Retinal pigment epithelial cell (primary cell): ENCODE results near the gene OLFM2.

Experiments used
- DNase-seq: peaks from one replicate; pipeline ENCODE4 v3.0.0-alpha.2; 2010; ENCODE audit warnings: low read depth
- H3K4me3 ChIP-seq: 2 replicates; pipeline ENCODE4 v1.5.1; 2011; ENCODE audit warnings: mild to moderate bottlenecking, low read length, control low read depth, moderate library complexity
- TF ChIP-seq, protein P1 (sequence below): conservative IDR thresholded peaks from 2 replicates; pipeline ENCODE4 v1.5.1; 2011; ENCODE audit warnings: low read depth, low read length, control low read depth, inconsistent platforms

The OLFM2 gene

DNA sequence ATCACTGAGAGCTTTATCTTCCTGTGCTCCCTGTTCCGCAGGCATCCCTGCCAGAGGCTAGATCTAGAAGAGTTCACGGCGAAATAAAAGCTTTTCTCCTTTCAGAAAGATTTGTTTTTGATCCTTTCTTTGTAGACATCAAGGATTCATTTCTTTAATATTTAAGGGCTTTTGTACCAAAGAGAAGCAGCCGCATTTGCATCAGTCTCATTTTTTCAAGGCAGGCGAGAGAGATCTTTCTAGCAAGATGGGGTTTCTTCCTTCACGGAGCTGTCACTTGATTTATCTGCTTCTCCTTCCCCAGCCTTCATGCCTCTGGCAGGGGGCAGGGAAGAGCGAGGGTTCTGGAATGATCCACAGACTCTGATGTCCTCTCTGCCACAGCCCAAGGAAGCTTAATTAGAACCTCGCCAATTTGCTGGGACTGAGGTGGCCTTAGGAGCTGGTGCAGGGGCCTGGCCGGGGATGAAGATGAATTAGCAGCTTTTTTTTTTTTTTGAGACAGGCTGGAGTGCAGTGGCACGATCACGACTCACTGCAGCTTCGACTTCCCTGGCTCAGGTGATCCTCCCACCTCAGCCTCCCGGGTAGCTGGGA lies 61.2 kb downstream of the OLFM2 start:
- TF ChIP-seq, protein P1, sequence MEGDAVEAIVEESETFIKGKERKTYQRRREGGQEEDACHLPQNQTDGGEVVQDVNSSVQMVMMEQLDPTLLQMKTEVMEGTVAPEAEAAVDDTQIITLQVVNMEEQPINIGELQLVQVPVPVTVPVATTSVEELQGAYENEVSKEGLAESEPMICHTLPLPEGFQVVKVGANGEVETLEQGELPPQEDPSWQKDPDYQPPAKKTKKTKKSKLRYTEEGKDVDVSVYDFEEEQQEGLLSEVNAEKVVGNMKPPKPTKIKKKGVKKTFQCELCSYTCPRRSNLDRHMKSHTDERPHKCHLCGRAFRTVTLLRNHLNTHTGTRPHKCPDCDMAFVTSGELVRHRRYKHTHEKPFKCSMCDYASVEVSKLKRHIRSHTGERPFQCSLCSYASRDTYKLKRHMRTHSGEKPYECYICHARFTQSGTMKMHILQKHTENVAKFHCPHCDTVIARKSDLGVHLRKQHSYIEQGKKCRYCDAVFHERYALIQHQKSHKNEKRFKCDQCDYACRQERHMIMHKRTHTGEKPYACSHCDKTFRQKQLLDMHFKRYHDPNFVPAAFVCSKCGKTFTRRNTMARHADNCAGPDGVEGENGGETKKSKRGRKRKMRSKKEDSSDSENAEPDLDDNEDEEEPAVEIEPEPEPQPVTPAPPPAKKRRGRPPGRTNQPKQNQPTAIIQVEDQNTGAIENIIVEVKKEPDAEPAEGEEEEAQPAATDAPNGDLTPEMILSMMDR, result no peak
- DNase-seq, result no peak
- no peak overlapping the region for H3K4me3 ChIP-seq

DNA sequence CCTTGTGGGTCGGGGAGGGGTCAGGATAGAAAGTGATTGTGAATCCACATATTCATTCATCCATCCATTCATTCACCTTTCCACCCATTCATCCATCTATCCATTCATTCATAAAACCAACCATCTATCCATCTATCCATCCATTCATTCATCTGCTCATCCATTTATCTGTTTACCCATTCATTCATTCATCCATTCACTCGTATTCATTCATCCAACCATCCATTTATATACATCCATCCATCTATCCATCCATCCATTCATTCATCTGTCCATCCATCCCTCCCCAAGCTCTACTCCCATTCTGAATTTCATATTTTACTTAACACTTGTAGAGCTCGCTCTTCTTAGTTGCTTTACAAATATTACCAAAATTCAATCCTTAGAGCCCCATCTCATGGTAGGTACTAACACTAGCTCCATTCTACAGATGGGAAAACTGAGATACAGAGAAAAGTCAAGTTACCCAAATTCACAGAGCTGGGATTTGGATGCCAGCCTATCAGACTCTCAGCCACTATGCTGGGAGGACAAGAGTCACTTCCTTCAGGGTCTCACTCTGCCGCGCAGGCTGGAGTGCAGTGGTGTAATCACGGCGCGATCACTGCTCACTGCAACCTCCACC lies 63.6 kb downstream of the OLFM2 start:
- no peak for DNase-seq
- TF ChIP-seq, protein P1, result no peak
- no peak overlapping the region for H3K4me3 ChIP-seq

DNA sequence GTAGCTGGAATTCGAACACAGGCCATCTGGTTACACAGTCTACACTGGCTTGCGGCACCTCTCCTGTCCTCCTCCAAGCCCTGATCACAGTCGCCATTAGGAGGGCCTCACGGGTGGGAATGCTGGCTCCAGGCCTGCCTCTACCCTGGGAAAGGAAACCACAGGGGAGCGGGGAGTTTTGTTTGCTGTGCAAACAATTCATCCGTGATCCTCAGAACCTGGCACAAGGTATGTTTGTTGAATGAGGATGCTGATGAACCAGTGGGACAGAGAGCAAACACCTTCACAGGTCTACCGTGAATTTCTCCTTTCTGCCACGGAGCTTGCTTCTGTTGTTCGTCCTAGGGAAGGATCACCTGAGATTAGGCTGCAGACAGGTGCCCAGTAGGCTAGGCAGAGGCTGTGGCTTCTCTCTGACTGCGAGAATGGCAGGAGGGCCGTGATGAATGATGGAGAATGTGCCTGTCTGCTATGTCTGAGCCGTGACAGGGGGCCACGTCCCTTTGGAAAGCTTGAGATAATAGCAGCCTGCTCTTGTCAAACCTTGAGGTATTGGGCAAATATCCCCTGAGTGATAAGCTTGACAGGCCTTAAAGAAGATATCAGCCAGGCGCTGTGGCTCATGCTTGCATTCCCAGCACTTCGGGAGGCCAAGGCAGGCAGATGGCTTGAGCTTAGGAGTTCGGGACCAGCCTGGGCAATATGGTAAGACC lies 64.5 kb downstream of the OLFM2 start:
- TF ChIP-seq, protein P1, result no peak
- DNase-seq, result no peak
- H3K4me3 ChIP-seq, result no peak overlapping the region

DNA sequence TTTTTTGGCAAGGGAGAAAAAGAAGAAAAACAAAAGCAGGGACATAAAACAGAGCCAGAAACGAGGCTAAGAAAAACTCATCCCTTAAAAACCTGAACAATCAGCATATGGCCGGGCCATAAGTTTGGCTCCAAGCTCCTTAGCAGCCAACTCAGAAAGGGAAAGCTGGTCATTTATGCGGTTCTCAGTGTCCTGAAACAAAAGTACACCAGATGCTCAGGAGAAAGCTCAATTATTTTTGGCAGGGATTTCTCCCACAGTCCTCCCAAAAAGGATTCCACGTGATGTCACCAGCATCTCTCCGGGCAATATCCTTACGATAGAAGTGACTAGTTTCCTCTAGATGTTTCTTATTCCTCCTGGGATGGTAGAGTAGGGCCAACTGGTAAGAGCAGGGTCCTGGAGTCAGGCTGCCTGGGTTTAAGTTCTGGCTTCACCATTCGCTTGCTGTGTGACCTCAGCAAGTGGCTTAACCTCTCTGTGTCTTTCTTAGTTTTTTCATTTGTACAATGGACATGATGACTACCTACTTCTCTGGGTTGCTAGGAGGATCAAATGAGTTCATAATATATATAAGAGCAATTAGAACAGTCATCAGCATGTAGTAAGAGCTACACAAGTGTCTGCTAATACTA lies 67.2 kb downstream of the OLFM2 start:
- no peak for DNase-seq
- H3K4me3 ChIP-seq, result no peak overlapping the region
- TF ChIP-seq, protein P1, result no peak

DNA sequence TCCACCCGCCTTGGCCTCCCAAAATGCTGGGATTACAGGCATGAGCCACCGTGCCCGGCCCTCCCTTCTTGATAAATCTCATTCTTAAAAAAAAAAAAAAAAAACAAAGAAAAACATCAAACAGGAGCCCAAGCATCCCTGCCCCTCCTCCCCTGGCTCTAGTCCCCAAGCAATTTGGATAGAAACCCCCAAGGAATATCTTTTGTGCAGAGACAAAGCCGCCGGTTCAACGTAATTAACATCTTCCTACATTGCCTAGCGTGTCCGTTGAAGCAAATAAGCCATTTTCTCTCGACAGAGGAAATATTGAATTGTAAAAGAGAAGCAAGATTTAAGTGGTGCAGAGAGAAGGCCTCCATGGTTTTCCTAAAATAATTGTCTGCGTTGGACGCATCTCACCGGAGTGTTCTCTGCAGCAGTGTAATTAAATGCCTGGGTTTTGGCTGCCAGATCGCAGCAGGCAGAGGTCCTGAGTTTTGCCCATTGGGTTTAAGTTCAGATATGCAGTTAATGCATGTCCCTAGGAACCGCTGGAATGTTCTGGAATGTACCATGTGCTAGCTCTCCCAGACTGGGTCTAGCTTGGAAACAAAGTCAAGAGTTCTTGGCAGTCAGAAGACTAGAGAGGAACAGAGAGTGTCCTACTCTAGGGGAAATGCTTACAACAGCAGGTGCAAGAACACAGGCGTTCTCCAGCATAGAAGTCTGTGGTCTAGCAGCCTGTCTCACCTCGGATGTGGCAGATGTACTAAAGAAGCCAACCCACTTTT lies 70.4 kb downstream of the OLFM2 start:
- DNase-seq, result no peak
- TF ChIP-seq, protein P1, result no peak

DNA sequence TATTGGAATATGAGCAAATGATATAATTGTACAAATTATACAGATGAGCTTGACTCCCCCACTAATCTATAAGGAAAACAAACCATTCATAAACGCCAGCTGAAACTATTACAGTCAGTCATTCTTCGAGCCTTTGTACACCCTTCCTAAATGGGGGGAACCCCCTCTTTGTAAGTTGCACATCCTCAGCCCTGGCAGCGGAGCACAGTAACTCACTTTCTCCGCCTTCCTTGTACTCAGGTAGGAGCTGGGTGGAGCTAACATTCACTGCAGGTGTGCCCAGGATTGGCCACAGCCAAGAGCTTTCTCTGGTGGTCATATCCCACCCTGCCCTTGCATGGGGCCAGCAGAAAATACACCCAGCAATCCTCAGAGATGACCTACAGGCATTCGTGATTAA lies 72.6 kb downstream of the OLFM2 start:
- no peak for DNase-seq
- TF ChIP-seq, protein P1, result no peak
- no peak overlapping the region for H3K4me3 ChIP-seq

More for the DNA sequence above, 70.4 kb downstream of the OLFM2 start:
- H3K4me3 ChIP-seq, result no peak overlapping the region
